Spleen (tissue), 7 donors: Measurements from ENCODE around the gene CYP19A1.

ENCODE experiments used
- POLR2A ChIP-seq, 3 donors: fragments of 450-650 bp; IDR thresholded peaks; one replicate each; pipeline ENCODE4 v1.5.1; 2017; ENCODE audit warnings: antibody characterized with exemption in 3 of 3, mild to moderate bottlenecking in 1 of 3
- TF ChIP-seq, protein P1 (sequence below), 11 experiments: fragments of 200-600 bp in 7 of 11; fragments of 450-650 bp in 4 of 11; sonication (generic) in 4 of 11; IDR thresholded peaks in 8 of 11; conservative IDR thresholded peaks in 3 of 11; 1 replicate in 7 of 11; 2 replicates in 4 of 11; pipeline versions ENCODE4 v1.4.0 to v1.8.0; 2016 to 2021; ENCODE audit warnings: antibody characterized with exemption in 11 of 11, inconsistent platforms in 4 of 11, mild to moderate bottlenecking in 1 of 11
- donor health status: DM: no; HTN: no; CAD: no; lungs with moderate emphysema.
- donor health status: DM: no; HTN: no; CAD: no.
- donor health status: DM: no; HTN: no; CAD: no.

- TF ChIP-seq, protein P1, sequence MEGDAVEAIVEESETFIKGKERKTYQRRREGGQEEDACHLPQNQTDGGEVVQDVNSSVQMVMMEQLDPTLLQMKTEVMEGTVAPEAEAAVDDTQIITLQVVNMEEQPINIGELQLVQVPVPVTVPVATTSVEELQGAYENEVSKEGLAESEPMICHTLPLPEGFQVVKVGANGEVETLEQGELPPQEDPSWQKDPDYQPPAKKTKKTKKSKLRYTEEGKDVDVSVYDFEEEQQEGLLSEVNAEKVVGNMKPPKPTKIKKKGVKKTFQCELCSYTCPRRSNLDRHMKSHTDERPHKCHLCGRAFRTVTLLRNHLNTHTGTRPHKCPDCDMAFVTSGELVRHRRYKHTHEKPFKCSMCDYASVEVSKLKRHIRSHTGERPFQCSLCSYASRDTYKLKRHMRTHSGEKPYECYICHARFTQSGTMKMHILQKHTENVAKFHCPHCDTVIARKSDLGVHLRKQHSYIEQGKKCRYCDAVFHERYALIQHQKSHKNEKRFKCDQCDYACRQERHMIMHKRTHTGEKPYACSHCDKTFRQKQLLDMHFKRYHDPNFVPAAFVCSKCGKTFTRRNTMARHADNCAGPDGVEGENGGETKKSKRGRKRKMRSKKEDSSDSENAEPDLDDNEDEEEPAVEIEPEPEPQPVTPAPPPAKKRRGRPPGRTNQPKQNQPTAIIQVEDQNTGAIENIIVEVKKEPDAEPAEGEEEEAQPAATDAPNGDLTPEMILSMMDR (IDR thresholded peaks at IDR 0.05 in 8 of 11, conservative IDR thresholded peaks at IDR 0.05 in 3 of 11) = no peak
- no peak for TF ChIP-seq POLR2A (IDR thresholded peaks at IDR 0.05)
Measured at GRCh38 chr15:51161491-51162220, 176.7 kb downstream of the CYP19A1 start.
